Esophagus muscularis mucosa (tissue), 4 donors: Measurements from ENCODE around the gene AFTPH.

Source experiments
- CTCF ChIP-seq, 3 experiments: fragments of 200-600 bp in 2 of 3; fragments of 450-650 bp in 1 of 3; sonication (generic) in 2 of 3; IDR thresholded peaks; one replicate each; pipeline ENCODE4 v1.5.1; 2017 to 2019; ENCODE audit warnings: antibody characterized with exemption in 3 of 3, mild to moderate bottlenecking in 2 of 3, moderate library complexity in 1 of 3
- EP300 ChIP-seq: sonication (generic); formaldehyde crosslinking; IDR thresholded peaks from one replicate; pipeline ENCODE4 v1.6.1; 2017; ENCODE audit warnings: antibody characterized with exemption
- POLR2A ChIP-seq: fragments of 450-650 bp; IDR thresholded peaks from one replicate; pipeline ENCODE4 v1.6.1; 2017; ENCODE audit warnings: antibody characterized with exemption, moderate library complexity, mild to moderate bottlenecking, low read depth
- POLR2AphosphoS5 ChIP-seq, 2 donors: sonication (generic); formaldehyde crosslinking; IDR thresholded peaks; one replicate each; pipeline ENCODE4 v1.6.1; 2017; ENCODE audit warnings: antibody characterized with exemption in 2 of 2

GRCh38 chr2:64554117-64554516 is 30.0 kb downstream of the AFTPH start:
- no peak for TF ChIP-seq POLR2A
- no peak for TF ChIP-seq CTCF (IDR thresholded peaks at IDR 0.05)
- TF ChIP-seq POLR2AphosphoS5 (IDR thresholded peaks at IDR 0.05): no peak
- TF ChIP-seq EP300: no peak
